ENCODE measurements around the gene TTF2.

DNA sequence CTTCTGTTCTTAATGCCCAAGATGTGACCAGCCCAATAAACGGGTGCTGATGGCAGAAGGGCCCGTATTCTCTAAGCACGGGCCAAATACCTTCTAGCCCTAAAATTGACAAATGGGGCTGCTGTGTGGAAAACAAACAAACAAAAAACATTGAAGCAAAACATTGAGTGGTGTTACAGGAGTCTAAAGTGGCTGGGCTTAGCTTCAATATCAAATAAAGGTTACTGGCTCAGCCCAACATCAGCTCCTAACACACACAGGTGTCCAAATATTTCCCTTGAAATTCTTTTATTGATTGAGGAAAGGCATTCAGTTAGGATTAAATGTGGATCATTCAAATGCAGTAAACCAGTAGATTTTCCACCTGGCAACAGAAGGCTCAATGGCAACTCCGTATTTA is 13.3 kb upstream of the TTF2 start:
- TF ChIP-seq POLR2AphosphoS5 (IDR thresholded peaks at IDR 0.05; ENCODE audit: borderline replicate concordance, low read depth, low read length), result no peak
- TF ChIP-seq EZH2 (IDR thresholded peaks at IDR 0.05), result no peak
- no peak for TF ChIP-seq FOXP2 (optimal IDR thresholded peaks at IDR 0.05; ENCODE audit: control extremely low read depth, extremely low read length, insufficient read depth)
